H1 (cell line): ENCODE results near the gene AGO3.

ENCODE experiments used
- CBX5 ChIP-seq: fragments of 300-800, 300-1000 bp; sonication (generic); IDR thresholded peaks from 2 replicates; pipeline ENCODE4 v1.7.1; 2016; ENCODE audit warnings: antibody characterized with exemption, low read length, low read depth
- CEBPB ChIP-seq: IDR thresholded peaks from 2 replicates; pipeline ENCODE4 v1.6.1; 2012; ENCODE audit warnings: low read depth, low read length
- CTCF ChIP-seq, 3 experiments: IDR thresholded peaks; 1 replicate in 2 of 3; 2 replicates in 1 of 3; pipeline versions ENCODE4 v1.5.1 to v1.6.1; 2011; ENCODE audit warnings: low read length in 3 of 3, mild to moderate bottlenecking in 3 of 3, inconsistent platforms in 2 of 3, low read depth in 1 of 3, moderate library complexity in 1 of 3; ENCODE audit not compliant: insufficient read depth in 1 of 3; ENCODE audit errors: control extremely low read depth in 1 of 3
- HDAC2 ChIP-seq, 2 experiments: fragments of 300-600 bp in 1 of 2; sonication (generic) in 1 of 2; IDR thresholded peaks; 2 replicates each; pipeline ENCODE4 v1.6.1; 2011 to 2012; ENCODE audit warnings: low read depth in 2 of 2, low read length in 2 of 2, mild to moderate bottlenecking in 2 of 2, moderate library complexity in 2 of 2, borderline replicate concordance in 1 of 2, inconsistent platforms in 1 of 2
- JUN ChIP-seq: IDR thresholded peaks from 2 replicates; pipeline ENCODE4 v1.6.1; 2011; ENCODE audit warnings: low read depth, mild to moderate bottlenecking, improper control_type of control experiment, low read length
- JUND ChIP-seq: IDR thresholded peaks from 2 replicates; pipeline ENCODE4 v1.6.1; 2011; ENCODE audit warnings: mild to moderate bottlenecking, improper control_type of control experiment, low read length
- POLR2A ChIP-seq, 2 experiments: IDR thresholded peaks; 1 replicate in 1 of 2; 2 replicates in 1 of 2; pipeline ENCODE4 v1.6.1; 2011; ENCODE audit warnings: low read depth in 2 of 2, low read length in 2 of 2, mild to moderate bottlenecking in 2 of 2; ENCODE audit errors: control extremely low read depth in 1 of 2
- POLR2AphosphoS5 ChIP-seq: IDR thresholded peaks from 2 replicates; pipeline ENCODE4 v1.6.1; 2011; ENCODE audit warnings: low read depth, low read length
- RAD21 ChIP-seq, 2 experiments: IDR thresholded peaks in 1 of 2; conservative IDR thresholded peaks in 1 of 2; 2 replicates each; pipeline ENCODE4 v1.6.1; 2011; ENCODE audit warnings: low read depth in 2 of 2, low read length in 2 of 2, improper control_type of control experiment in 1 of 2, inconsistent platforms in 1 of 2, mild to moderate bottlenecking in 1 of 2, moderate library complexity in 1 of 2
- RNF2 ChIP-seq: fragments of 200-900, 300-1000 bp; sonication (generic); IDR thresholded peaks from 2 replicates; pipeline ENCODE4 v1.7.1; 2016; ENCODE audit warnings: borderline replicate concordance, low read depth, mild to moderate bottlenecking, antibody characterized with exemption, low read length; ENCODE audit not compliant: poor library complexity, severe bottlenecking; ENCODE audit errors: missing control alignments
- SIN3A ChIP-seq, 2 experiments: IDR thresholded peaks in 1 of 2; conservative IDR thresholded peaks in 1 of 2; 2 replicates each; pipeline ENCODE4 v1.6.1; 2011 to 2012; ENCODE audit warnings: low read length in 2 of 2, improper control_type of control experiment in 1 of 2, low read depth in 1 of 2, mild to moderate bottlenecking in 1 of 2
- SP1 ChIP-seq: IDR thresholded peaks from 2 replicates; pipeline ENCODE4 v1.6.1; 2011; ENCODE audit warnings: low read depth, low read length
- SP4 ChIP-seq: IDR thresholded peaks from 2 replicates; pipeline ENCODE4 v1.6.1; 2012; ENCODE audit warnings: low read length, inconsistent platforms

- TF ChIP-seq RNF2 (no peak), CTCF (IDR thresholded peaks at IDR 0.05; ENCODE audit: control extremely low read depth in 1 of 3, insufficient read depth in 1 of 3, low read depth in 1 of 3, low read length in 3 of 3) (no peak), JUN (no peak), CBX5 (no peak), POLR2AphosphoS5 (no peak), SIN3A (conservative IDR thresholded peaks at IDR 0.05 in 1 of 2, IDR thresholded peaks at IDR 0.05 in 1 of 2; ENCODE audit: low read depth in 1 of 2, low read length in 2 of 2) (no peak), HDAC2 (IDR thresholded peaks at IDR 0.05; ENCODE audit: borderline replicate concordance in 1 of 2, low read depth in 2 of 2, low read length in 2 of 2) (no peak), SP1 (no peak), SP4 (no peak), CEBPB (no peak), RAD21 (IDR thresholded peaks at IDR 0.05 in 1 of 2, conservative IDR thresholded peaks at IDR 0.05 in 1 of 2; ENCODE audit: low read depth in 2 of 2, low read length in 2 of 2) (no peak), POLR2A (IDR thresholded peaks at IDR 0.05; ENCODE audit: control extremely low read depth in 1 of 2, low read depth in 2 of 2, low read length in 2 of 2) (no peak), JUND (no peak)
Observed at GRCh38 chr1:35947547-35947946, 16.6 kb downstream of the AGO3 start.
